Epithelial cell of prostate (primary cell): ENCODE results near the gene ATP4A.

Experiments used
- DNase-seq: peaks from one replicate; pipeline ENCODE4 v3.0.0-alpha.2; 2011; ENCODE audit warnings: low read depth, low spot score
- H3K27ac ChIP-seq: fragments of 450-650 bp; 2 replicates; pipeline ENCODE4 v1.5.1; 2017; ENCODE audit warnings: mild to moderate bottlenecking

Gene ATP4A

GRCh38 chr19:35509018-35509652 is 54.3 kb downstream of the ATP4A start:
- peak overlapping the region; percentile 88 for H3K27ac ChIP-seq
- no peak for DNase-seq

- DNase-seq: no peak
- no peak overlapping the region for H3K27ac ChIP-seq
These were observed 55.3 kb downstream of the ATP4A start for GRCh38 chr19:35508129-35508528.

GRCh38 chr19:35507561-35507960 is 55.9 kb downstream of the ATP4A start:
- no peak overlapping the region for H3K27ac ChIP-seq

GRCh38 chr19:35506011-35506410 is 57.4 kb downstream of the ATP4A start:
- DNase-seq: no peak
- H3K27ac ChIP-seq: no peak overlapping the region

More at GRCh38 chr19:35507561-35507960, 55.9 kb downstream of the ATP4A start:
- DNase-seq: no peak

GRCh38 chr19:35502751-35503150 is 60.7 kb downstream of the ATP4A start:
- no peak overlapping the region for H3K27ac ChIP-seq

GRCh38 chr19:35501684-35502083 is 61.8 kb downstream of the ATP4A start:
- H3K27ac ChIP-seq: no peak overlapping the region
- no peak for DNase-seq

More at GRCh38 chr19:35502751-35503150, 60.7 kb downstream of the ATP4A start:
- no peak for DNase-seq

GRCh38 chr19:35500611-35501010 is 62.8 kb downstream of the ATP4A start:
- H3K27ac ChIP-seq: no peak overlapping the region
- DNase-seq: no peak
